GM18873 (cell line): ENCODE data around the gene RNU1-2.
"Not testable (repeated sequence)": the region's sequence is repeated elsewhere in the genome, so short reads cannot be mapped to it uniquely, and the experiment has no call there.

Experiments used
- ATAC-seq: cut with Tn5 transposase; IDR thresholded peaks from one replicate; pipeline ENCODE4 v1.9.1; 2021; ENCODE audit warnings: mild to moderate bottlenecking, moderate library complexity, moderate number of reproducible peaks; ENCODE audit not compliant: unreplicated experiment, low FRiP score

Gene RNU1-2

GRCh38 chr1:16924919-16925477 lies 29.2 kb downstream of the RNU1-2 start:
- ATAC-seq, result no peak

- no peak for ATAC-seq
Measured at GRCh38 chr1:16925635-16926490, 30.1 kb downstream of the RNU1-2 start.

GRCh38 chr1:16926491-16927073 lies 30.8 kb downstream of the RNU1-2 start:
- ATAC-seq, result no peak

GRCh38 chr1:16927256-16927655 lies 31.5 kb downstream of the RNU1-2 start:
- ATAC-seq, result no peak

GRCh38 chr1:16927711-16928485 lies 32.1 kb downstream of the RNU1-2 start:
- ATAC-seq, result no peak

- ATAC-seq, result not testable (repeated sequence)
Measured at GRCh38 chr1:16929146-16930041, 33.6 kb downstream of the RNU1-2 start.

- ATAC-seq, result not testable (repeated sequence)
Measured at GRCh38 chr1:16931206-16931934, 35.6 kb downstream of the RNU1-2 start.

- not testable (repeated sequence) for ATAC-seq
Measured at GRCh38 chr1:16933945-16934344, 38.2 kb downstream of the RNU1-2 start.

GRCh38 chr1:16936580-16936979 lies 40.8 kb downstream of the RNU1-2 start:
- not testable (repeated sequence) for ATAC-seq

GRCh38 chr1:16938351-16939321 lies 42.9 kb downstream of the RNU1-2 start:
- no peak for ATAC-seq

GRCh38 chr1:16939386-16940180 lies 43.8 kb downstream of the RNU1-2 start:
- not testable (repeated sequence) for ATAC-seq

- no peak for ATAC-seq
Measured at GRCh38 chr1:16944038-16944437, 48.3 kb downstream of the RNU1-2 start.

GRCh38 chr1:16945512-16945911 lies 49.7 kb downstream of the RNU1-2 start:
- ATAC-seq, result not testable (repeated sequence)
